HT-29 (cell line): ENCODE data around the gene SLC25A41. TPM values are rescaled to one million over a fixed set of nuclear protein-coding genes. Genes with fewer than 3 reads are reported as not detected.

ENCODE experiments used
- DNase-seq: peaks from one replicate; pipeline ENCODE4 v3.0.0-alpha.2; 2015; ENCODE audit warnings: low spot score
- total RNA-seq: library from RNA; depleted of rRNA; stranded (reverse); fragments of >200 nt; shearing (Covaris generic); gene quantifications from 2 replicates; pipeline ENCODE4 v1.2.3, GENCODE V29; 2014; rRNA removed

The SLC25A41 gene
- total RNA-seq, result 0.08 and 0.13 TPM in 2 replicates

DNA sequence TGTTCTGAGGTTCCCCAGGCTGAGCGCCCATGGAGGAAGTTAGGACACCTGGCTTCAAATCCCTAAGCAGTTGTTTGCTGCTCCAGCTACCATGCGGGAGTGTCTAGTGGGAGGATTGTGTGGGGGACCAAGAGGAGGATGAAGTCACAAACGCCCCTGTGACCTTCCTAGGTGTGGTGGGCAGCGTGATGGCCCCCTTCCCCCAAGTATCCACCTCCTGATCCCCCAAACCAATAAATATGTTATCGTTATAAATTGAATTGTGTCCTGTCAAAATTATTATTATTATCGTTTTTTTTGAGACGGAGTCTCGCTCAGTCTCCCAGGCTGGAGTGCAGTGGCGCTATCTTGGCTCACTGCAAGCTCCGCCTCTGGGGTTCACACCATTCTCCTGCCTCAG lies at the start of gene SLC25A41:
TSS of gene SLC25A41 (minus strand) at position 101 of the 400 bp plus-strand sequence. CDS start at position 31, 70 bp downstream.
- no peak for DNase-seq

DNA sequence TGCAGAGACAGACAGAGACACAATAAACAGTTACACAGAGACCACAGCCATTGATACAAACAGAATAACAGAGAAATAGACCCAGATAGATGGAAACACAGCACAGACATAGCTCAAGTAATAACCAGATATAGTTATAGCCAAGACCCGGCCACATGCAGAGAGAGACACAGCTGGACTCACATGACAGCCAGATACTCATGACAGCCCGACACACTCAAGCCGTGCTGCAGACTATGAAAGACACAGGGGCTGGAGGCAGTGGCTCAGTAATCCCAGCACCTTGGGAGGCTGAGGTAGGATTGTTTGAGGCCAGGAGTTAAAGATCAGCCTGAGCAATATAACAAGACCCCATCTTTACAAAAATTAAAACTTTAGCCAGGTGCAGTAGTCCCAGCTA lies 49.7 kb upstream of the SLC25A41 start:
- DNase-seq, result no peak

DNA sequence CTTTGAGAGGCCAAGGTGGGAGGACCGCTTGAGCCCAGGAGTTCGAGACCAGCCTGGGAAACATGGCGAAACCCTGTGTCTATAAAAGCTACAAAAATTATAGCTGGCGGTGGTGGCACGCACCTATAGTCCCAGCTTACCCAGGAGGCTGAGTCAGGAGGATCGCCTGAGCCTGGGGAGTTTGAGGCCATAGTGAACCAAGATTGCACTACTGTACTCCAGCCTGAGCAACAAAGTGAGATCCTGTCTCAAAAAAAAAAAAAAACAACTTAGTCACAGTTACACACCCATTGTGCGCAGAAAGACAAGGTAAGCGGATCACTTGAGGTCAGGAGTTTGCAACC lies 48.8 kb upstream of the SLC25A41 start:
- no peak for DNase-seq

DNA sequence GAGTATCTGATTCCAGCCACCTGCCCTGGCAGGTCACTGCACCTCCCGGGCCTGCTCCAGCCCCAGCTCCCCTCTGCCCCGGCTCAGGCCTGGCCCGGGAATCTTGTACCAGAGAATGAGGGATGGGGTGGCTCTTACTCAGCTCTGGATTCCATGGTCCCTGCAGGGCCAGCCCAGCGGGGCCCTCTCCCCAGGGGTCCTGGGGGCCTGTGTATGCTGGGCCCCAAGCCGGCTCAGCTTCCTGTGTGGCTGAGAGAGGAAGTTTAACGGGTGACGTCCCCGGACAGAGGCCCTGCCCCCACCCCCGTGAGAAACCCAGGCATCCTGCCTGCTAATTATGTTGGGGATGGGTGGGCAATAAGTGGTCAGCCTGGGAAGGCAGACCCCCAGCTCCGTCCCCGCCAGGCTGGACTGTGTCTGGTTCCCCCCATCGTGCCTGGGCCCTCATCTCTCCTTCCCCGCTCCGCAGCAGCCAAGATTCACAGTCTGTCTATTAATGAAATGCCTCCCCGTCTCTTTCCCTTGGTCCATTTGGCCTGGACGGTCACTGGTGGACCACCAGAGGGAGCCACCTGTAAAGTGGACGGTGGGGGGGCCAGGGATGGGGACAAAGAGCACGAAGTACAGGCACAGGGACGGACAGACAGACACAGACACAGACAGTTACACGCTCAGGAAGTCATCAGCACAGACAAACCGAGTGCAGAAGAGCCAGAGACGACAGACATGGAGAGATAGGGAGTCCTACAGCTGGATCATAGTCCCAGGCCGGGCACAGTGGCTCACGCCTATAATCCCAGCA lies 48.2 kb upstream of the SLC25A41 start, which contains the start of gene DENND1C:
TSS of gene DENND1C (minus strand) at position 247 of the 802 bp plus-strand sequence. CDS start at position 155, 92 bp downstream.
- no peak for DNase-seq

DNA sequence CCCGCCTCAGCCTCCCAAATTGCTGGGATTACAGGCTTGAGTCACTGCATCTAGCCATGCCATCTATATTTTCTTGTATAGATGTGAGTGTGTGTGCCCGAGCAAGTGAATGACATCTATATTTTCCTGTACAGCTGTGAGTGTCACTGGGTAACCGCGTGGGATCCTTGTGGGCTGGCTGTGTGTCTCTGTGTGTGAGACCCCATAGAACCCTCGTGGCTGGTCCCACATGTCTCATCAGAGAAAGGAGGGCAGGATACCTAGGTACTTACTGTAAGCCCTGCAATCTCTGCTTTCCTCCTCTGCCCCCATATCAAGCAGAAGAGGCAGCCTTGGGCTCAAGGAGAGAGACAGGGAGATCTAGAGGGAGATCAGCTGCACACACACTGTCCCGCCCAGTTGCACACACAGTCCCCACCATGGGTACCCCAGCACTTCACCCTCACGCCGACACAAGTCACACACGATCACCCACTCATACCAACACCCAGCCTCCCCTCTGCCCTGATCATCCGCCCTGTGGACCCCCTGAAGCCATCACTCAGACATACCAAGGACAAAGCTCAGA lies 47.4 kb upstream of the SLC25A41 start:
- no peak for DNase-seq

DNA sequence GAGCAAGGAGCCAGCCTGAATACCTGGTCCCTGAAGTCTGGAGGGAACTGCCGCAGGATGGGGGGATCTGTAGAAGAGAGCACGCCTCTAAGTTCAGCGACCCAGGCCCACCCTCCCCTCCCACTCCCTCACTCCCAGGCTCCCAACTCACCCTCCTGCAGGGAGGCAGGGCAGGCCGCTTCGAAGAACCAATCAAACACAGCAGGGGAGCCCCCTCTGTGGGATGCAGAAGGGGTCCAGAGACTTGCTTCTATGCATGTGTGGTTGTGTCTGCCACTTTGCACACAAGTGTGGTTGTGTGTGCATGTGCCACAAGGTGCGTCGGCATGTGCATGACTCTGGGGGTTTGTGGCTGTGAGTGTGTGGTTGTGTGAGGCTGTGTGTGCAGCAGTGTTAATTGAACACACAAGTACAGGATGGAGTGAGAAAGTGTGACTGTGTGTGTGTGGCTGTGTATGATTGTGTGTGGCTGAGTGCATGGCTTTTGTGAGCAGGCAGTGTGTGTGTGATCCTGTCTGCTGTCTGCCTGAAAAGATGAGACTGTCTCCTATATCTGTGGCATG lies 46.4 kb upstream of the SLC25A41 start:
- DNase-seq, result no peak

DNA sequence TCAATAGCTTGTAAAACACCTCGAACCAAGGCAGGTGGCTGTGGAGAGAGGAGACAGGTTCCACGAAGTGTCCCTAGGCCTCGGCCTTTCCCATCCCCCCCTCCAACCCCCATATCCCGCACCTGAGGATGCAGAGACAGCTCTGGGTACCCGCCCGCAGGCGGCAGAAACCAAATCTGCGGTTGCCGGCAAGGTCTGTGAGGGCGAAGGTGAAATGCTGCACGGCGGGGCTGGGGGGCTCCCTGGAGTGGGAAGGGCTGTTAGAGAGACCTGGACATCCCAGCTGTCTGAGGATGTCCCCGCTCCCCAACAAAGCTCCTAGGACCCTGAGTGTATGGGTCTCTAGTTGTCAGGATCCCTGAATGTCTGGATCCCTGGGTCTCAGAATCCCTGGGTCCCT lies 45.3 kb upstream of the SLC25A41 start:
- DNase-seq, result no peak

DNA sequence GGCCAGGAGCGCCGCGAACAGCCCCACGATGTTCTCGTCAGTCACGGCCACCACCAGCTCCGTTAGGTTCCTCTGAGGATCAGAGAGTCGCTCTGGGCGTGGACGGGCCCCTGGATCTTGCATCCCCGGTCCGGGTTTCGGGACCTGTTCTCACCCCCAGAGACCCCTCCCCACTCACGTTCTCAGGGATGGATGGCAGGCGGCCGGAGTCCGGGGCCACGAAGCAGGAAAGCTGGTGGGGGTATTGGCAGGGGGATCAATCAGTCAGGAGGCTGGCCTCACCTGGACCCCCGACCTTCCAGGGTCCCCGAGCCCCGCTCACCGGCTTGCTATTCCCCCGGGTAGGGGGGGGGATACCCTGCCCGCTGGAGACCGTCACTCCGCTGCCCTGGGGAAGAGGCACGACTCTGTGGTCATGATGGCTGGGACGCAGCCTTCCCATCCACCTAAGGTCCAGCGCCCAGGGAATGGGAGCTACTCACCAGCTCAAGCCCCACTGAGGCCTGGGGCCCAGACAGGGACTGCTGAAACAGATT lies 43.4 kb upstream of the SLC25A41 start:
- no peak for DNase-seq

DNA sequence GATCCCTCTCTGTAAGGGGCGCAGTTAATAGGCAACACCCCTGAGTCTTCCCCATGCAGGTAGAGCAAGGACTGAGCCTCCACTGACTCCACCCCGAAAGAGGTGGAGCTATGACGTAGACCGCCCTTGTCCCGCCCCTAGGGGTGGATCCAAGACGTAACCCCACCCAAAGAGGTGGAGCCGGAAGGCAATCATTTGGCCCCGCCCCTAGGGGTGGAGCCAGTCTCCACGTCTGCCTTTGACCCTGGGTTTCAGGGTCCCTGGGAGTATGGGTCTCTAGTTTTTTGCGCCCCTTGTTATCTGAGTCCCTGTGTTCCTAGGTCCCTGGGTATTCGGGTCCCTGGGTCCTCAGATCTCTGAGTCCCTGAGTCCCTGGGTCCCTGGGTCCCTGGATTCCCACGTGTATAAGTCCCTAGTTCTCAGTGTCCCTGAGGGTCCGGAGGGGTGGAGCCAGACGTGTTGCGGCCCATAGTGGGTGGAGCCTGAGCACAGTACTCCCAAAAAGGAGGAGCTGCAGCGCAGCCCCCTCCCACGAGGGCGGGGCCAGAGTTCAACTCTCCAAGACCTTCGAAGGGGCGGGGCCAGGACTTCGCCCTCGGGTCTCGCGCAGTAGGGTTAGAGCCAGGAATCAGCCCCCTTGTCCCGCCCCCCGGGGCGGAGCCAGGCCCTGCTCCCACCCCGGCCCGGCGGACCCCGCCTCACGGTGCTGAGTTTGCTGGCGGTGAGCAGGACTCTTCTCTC lies 42.8 kb upstream of the SLC25A41 start:
- peak; percentile 56 for DNase-seq

DNA sequence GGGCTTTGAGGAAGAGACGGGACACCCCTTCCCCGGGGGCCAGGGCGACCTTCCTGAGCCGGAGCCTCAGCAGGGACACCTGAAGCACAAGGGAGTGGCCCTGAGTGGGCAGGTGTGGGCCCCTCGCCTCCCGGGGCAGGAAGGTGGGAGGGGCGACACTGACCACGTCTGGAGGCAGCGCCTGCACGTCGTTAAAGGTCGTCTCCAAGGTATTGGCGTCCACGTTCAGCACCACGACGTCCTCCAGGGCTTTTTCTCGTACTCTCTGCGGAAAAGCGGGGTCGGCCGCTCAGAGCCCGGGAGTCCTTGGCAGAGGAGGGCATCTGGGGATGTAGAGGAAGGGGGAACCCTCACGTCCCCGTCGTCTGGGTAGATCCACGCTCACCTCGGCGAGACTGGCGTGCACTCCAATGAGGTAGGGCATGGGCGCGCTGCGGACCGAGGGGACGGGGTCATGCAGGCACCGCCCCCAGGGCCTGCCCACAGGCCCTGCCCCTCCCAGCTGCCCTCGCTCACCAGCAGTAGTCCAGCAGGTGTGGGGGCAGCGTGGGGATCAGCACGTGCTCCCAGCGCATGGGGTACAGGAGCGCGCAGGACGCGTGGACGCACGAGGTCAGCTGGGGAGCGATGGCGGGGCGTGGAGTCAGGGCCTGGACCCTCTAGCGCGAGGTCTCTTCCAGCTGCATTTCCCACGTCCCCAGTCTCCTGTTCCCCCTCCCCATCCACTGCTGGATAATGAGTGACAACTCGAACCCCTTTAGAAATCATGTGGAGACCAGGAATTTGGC lies 42.0 kb upstream of the SLC25A41 start:
- DNase-seq, result no peak

DNA sequence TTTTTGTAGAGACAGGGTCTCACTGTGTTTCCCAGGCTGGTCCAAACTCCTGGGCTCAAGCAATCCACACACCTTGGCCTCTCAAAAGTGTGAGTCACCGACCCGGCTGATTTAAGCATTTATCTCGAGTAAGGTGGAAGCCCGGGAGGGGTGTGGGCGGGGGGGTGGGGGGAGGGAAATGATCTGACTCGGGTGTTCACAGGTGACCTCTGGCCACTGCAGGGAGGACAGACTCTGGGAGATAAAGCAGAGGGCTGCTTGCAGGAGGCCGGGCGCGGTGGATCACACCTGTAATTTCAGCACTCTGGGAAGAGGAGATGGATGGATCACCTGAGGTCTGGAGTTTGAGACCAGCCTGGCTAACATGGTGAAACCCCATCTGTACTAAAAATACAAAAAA lies 40.1 kb upstream of the SLC25A41 start:
- no peak for DNase-seq

DNA sequence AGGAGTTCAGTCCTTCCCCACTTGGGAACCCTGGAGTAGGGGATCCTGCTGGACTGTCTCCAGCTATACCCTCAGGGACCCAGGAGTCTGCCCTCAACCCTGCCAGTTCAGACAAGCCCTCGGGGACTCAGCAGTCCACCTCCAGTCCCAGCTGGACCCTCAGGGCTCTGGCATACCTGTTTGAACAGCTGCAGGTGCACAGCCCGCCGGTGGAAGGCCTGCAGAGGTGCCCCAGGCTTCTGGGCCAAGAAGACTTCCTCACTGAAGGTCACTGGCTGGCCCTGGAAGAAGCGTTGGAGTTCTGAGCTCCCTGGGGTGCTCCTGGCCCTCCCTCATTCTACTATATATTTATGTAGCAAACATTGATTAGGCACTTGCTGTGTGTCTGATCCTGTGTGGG lies 39.1 kb upstream of the SLC25A41 start:
- DNase-seq, result no peak

DNA sequence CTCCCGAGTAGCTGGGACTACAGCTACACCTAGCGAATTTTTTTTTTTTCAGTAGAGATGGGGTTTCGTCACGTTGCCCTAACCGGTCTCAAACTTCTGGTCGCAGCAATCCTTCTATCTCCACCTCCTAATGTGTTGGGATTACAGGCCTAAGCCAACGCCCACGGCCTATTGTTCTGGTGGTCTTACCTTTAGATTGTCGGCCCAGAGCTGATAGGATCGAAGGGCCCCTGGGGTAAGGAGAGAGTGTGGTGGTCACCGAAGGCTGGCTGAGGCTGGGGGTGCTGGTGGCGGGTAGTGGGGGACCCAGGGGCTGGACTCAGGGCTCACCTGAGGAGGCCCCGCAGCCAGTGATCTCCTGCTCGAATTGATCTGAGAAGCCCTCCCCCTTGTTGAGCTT lies 37.5 kb upstream of the SLC25A41 start:
- DNase-seq, result no peak

DNA sequence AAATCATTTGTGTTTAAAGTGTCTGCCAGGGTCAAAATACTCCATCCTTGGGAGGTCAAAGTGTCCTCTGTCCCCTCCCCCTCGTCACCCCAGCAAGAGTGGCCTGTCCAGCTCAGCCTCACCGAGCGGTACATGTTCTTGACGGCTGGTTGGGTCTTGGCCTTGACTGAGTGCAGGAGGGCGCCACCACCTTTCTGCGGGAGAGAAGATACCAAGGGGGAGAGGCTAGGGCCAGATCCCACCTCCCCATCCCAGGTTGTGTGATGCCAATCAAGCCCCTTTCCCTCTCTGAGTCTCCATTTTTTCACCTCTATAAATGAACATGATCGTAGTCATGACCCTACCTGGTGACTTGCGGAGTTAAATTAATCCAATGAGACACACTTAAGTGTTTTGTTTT lies 36.6 kb upstream of the SLC25A41 start:
- DNase-seq, result no peak

DNA sequence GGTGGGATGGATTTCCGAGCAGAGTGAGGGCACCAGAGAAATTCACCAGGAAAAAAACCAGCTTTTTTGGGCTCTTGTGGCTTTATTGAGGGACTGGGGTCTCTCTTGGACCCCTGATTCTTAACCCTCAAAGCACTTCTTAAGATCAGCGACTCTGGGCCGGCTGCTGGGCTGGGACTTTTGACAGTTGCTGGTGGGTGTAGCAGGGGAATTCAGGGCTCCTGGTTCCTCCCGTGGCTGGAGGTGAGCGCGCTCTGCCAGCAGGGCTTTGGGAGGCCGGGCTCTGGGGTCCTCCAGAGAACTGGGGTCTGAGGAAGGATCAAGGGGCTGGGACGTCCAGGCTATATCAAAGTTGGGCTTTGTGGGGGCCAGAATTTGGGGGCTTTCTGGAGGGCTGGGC lies 33.8 kb upstream of the SLC25A41 start:
- DNase-seq, result no peak

DNA sequence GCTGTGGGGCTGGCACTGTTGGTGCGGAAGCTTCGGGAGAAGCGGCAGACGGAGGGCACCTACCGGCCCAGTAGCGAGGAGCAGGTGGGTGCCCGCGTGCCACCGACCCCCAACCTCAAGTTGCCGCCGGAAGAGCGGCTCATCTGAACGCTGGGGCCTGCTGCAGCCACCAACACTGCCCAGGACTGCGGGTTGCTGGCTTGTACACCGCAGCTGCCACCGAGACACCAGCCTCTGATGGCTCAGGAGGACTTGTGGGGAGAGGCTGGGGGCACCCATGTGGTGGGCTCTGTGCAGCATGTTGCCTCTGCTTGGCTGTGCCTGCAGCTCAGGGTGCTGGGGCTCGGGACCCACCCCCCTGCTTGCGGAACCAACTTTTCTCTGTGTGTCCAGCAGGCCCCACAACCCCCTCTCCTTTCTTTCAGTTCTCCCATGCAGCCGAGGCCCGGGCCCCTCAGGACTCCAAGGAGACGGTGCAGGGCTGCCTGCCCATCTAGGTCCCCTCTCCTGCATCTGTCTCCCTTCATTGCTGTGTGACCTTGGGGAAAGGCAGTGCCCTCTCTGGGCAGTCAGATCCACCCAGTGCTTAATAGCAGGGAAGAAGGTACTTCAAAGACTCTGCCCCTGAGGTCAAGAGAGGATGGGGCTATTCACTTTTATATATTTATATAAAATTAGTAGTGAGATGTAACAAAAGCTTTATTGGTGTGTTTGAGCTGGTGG lies 33.1 kb upstream of the SLC25A41 start:
- DNase-seq, result no peak

DNA sequence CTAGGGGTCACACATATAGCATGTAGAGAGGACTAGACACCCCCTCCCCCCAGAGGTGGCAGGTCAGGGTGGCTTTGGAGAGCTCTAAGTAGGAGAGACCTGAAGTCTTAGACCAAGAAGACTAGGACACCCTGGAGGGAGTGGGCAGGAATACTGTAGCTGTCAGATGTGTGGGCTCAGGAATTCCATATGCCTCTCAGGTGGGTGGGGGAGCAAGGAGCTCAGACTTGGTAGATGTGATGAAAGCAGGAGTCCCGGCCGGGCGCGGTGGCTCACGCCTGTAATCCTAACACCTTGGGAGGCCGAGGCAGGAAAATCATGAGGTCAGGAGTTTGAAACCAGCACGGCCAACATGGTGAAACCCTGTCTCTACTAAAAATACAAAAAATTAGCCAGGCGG lies 32.1 kb upstream of the SLC25A41 start:
- DNase-seq, result no peak

DNA sequence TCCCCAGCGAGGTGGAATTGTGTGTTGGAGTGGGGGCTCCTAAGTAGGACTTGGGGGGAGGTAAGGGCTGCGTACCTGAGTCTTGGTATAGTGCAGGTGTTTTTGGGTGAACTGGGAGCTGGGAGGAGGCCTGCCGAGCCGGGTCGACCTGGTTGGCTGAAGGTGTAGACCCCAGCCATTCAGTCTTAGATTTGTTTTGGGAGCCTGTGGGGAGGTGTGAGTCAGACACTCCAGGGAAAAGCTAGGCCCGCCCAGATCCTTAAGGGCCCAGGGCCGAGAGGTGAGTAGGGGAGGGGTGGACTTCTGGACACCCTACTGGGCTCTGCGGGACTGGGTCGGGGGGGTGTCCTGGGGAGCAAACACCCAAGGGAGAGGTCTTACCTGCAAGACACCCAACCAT lies 31.4 kb upstream of the SLC25A41 start:
- no peak for DNase-seq

DNA sequence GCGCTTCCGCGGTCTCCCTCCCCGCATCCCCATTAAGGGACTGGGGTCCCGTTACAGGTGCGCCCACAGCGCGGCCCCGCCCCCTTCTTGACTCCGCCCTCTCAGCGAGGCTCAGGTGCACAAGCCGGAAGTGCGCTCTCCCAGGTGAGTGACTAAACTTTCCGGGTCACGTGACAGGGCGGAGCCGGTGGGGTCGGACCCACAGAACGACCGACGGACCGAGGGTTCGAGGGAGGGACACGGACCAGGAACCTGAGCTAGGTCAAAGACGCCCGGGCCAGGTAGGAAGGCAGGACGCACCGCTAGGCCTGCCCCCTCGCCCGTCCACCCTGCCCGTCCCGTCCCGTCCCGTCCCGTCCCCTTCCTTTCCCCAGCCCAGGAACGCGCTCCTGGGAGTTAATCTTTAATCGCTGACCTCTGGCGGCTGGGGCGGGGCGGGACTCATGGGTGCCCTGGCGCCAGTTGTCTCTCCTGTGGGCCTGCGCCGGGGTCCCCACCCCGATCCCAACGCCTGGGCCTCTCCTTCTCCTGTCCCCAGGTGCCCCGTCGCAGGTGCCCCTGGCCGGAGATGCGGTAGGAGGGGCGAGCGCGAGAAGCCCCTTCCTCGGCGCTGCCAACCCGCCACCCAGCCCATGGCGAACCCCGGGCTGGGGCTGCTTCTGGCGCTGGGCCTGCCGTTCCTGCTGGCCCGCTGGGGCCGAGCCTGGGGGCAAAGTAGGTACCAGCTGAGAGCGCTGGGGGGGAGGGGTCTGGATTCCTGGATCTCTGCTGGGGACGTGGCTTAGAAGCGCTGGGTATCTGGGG lies 30.7 kb upstream of the SLC25A41 start, which contains the start of gene CRB3:
TSS of gene CRB3 (plus strand) at position 202 of the 804 bp plus-strand sequence. CDS start at position 633, 431 bp downstream.
- peak; percentile 89 for DNase-seq
